ENCODE measurements around the gene CCND2.
A peak's percentile ranks its signal among the peaks of the same experiment; 100 is the strongest.

The CCND2 gene

GRCh38 chr12:4308334-4308950, 34.9 kb downstream of the CCND2 start:
- H3K9ac ChIP-seq (ENCODE audit: low read length): no peak overlapping the region
- no peak overlapping the region for H3K4me2 ChIP-seq (ENCODE audit: low read length)
- H4K20me1 ChIP-seq (ENCODE audit: insufficient read depth, low read length): peaks cover 57% of the 10 kb centered on the region
- no peak overlapping the region for H3K27ac ChIP-seq (ENCODE audit: low read length)
- no peak overlapping the region for H3K4me3 ChIP-seq (ENCODE audit: low read length)
- TF ChIP-seq EZH2phosphoT487 (IDR thresholded peaks at IDR 0.05; ENCODE audit: low read depth) (no peak), CTCF (IDR thresholded peaks at IDR 0.05; ENCODE audit: low read depth, low read length) (no peak)
- H3K36me3 ChIP-seq (replicated peaks; ENCODE audit: low read depth, low read length): peaks cover 67% of the 10 kb centered on the region
- no peaks in the 10 kb centered on the region for H3K9me3 ChIP-seq (ENCODE audit: insufficient read depth, low read length)
- no peak overlapping the region for H2AFZ ChIP-seq (ENCODE audit: low read depth, low read length)
- H3K4me1 ChIP-seq (ENCODE audit: low read length): no peaks in the 10 kb centered on the region
- no peaks in the 10 kb centered on the region for H3K27me3 ChIP-seq (ENCODE audit: low read depth, low read length)
- no peaks in the 10 kb centered on the region for H3K79me2 ChIP-seq (ENCODE audit: low read length)

- Histone ChIP-seq H3K4me2 (ENCODE audit: low read length) (no peak overlapping the region), H3K9ac (ENCODE audit: low read length) (no peak overlapping the region), H3K36me3 (replicated peaks; ENCODE audit: low read depth, low read length) (peaks cover 49% of the 10 kb centered on the region), H3K4me1 (ENCODE audit: low read length) (no peaks in the 10 kb centered on the region), H3K9me3 (ENCODE audit: insufficient read depth, low read length) (no peaks in the 10 kb centered on the region), H3K27ac (ENCODE audit: low read length) (no peak overlapping the region), H3K4me3 (ENCODE audit: low read length) (no peak overlapping the region), H4K20me1 (ENCODE audit: insufficient read depth, low read length) (peaks cover 24% of the 10 kb centered on the region), H3K79me2 (ENCODE audit: low read length) (no peaks in the 10 kb centered on the region), H2AFZ (ENCODE audit: low read depth, low read length) (no peak overlapping the region), H3K27me3 (ENCODE audit: low read depth, low read length) (no peaks in the 10 kb centered on the region)
- no peak for TF ChIP-seq CTCF (IDR thresholded peaks at IDR 0.05; ENCODE audit: low read depth, low read length)
- TF ChIP-seq EZH2phosphoT487 (IDR thresholded peaks at IDR 0.05; ENCODE audit: low read depth): no peak
These were observed 38.2 kb downstream of the CCND2 start for GRCh38 chr12:4311776-4312175.

DNA sequence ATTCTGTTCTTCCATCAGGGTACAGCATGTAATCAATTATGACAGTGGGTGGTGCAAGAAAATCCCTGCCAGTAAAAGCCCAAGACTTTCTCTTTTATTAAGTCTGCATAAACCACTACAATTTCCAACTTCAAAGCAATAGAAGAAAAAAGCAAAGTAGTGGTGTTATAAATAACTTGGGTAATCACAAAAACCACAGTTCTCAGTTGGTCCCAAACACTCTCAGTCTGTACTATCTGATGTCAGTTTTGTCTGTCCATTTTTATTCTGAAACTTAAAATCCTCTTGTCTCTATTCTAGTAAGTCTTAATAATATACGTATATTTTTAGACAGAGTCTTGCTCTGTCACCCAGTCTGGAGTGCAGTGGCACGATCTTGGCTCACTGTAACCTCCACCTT, 38.7 kb downstream of the CCND2 start:
- TF ChIP-seq EZH2phosphoT487 (IDR thresholded peaks at IDR 0.05; ENCODE audit: low read depth): no peak
- TF ChIP-seq CTCF (IDR thresholded peaks at IDR 0.05; ENCODE audit: low read depth, low read length): no peak
- Histone ChIP-seq H4K20me1 (ENCODE audit: insufficient read depth, low read length) (peaks cover 19% of the 10 kb centered on the region), H3K36me3 (replicated peaks; ENCODE audit: low read depth, low read length) (peaks cover 44% of the 10 kb centered on the region), H3K27ac (ENCODE audit: low read length) (no peak overlapping the region), H2AFZ (ENCODE audit: low read depth, low read length) (no peak overlapping the region), H3K9ac (ENCODE audit: low read length) (no peak overlapping the region), H3K4me1 (ENCODE audit: low read length) (no peaks in the 10 kb centered on the region), H3K27me3 (ENCODE audit: low read depth, low read length) (no peaks in the 10 kb centered on the region), H3K9me3 (ENCODE audit: insufficient read depth, low read length) (no peaks in the 10 kb centered on the region), H3K4me3 (ENCODE audit: low read length) (no peak overlapping the region), H3K79me2 (ENCODE audit: low read length) (no peaks in the 10 kb centered on the region), H3K4me2 (ENCODE audit: low read length) (no peak overlapping the region)

GRCh38 chr12:4320497-4320852, 46.9 kb downstream of the CCND2 start:
- Histone ChIP-seq H3K27me3 (ENCODE audit: low read depth, low read length) (no peaks in the 10 kb centered on the region), H3K4me2 (ENCODE audit: low read length) (peak overlapping the region; percentile 95), H3K36me3 (replicated peaks; ENCODE audit: low read depth, low read length) (peaks cover 6% of the 10 kb centered on the region), H3K79me2 (ENCODE audit: low read length) (peaks cover 35% of the 10 kb centered on the region), H3K9ac (ENCODE audit: low read length) (peak overlapping the region; percentile 52), H3K4me3 (ENCODE audit: low read length) (peak overlapping the region; percentile 96), H4K20me1 (ENCODE audit: insufficient read depth, low read length) (no peaks in the 10 kb centered on the region), H3K9me3 (ENCODE audit: insufficient read depth, low read length) (no peaks in the 10 kb centered on the region), H3K4me1 (ENCODE audit: low read length) (peaks cover 25% of the 10 kb centered on the region), H2AFZ (ENCODE audit: low read depth, low read length) (peak overlapping the region; percentile 20; the same call in 1 of the 2 replicates), H3K27ac (ENCODE audit: low read length) (peak overlapping the region; percentile 28; the same call in 1 of the 2 replicates)
- no peak for TF ChIP-seq CTCF (IDR thresholded peaks at IDR 0.05; ENCODE audit: low read depth, low read length)

Data from OCI-LY3 (cell line).